Embryonic facial prominence (tissue), 1 donor: ENCODE results near the gene RHEB.

Source experiments
- DNase-seq: peaks from one replicate; pipeline ENCODE4 v3.0.0-alpha.2; 2016; ENCODE audit errors: extremely low spot score

RHEB gene

GRCh38 chr7:151503902-151504714, 15.6 kb downstream of the RHEB start:
- no peak for DNase-seq

GRCh38 chr7:151501676-151502075, 18.0 kb downstream of the RHEB start:
- DNase-seq: no peak

- DNase-seq: no peak
Observed at GRCh38 chr7:151498495-151498894, 21.2 kb downstream of the RHEB start.

- DNase-seq: no peak
Observed at GRCh38 chr7:151497306-151497871, 22.3 kb downstream of the RHEB start.

GRCh38 chr7:151495360-151495759, 24.3 kb downstream of the RHEB start:
- no peak for DNase-seq

- DNase-seq: no peak
Observed at GRCh38 chr7:151494298-151495284, 25.1 kb downstream of the RHEB start.

GRCh38 chr7:151493083-151493482, 26.6 kb downstream of the RHEB start:
- DNase-seq: no peak

- no peak for DNase-seq
Observed at GRCh38 chr7:151491859-151492258, 27.8 kb downstream of the RHEB start.

GRCh38 chr7:151490456-151491105, 29.1 kb downstream of the RHEB start:
- no peak for DNase-seq

GRCh38 chr7:151489498-151489897, 30.2 kb downstream of the RHEB start:
- DNase-seq: no peak

- no peak for DNase-seq
Observed at GRCh38 chr7:151488096-151488495, 31.6 kb downstream of the RHEB start.

- DNase-seq: no peak
Observed at GRCh38 chr7:151487228-151487627, 32.5 kb downstream of the RHEB start.

- no peak for DNase-seq
Observed at GRCh38 chr7:151486074-151486473, 33.6 kb downstream of the RHEB start.

GRCh38 chr7:151484971-151485707, 34.6 kb downstream of the RHEB start:
- no peak for DNase-seq

- DNase-seq: no peak
Observed at GRCh38 chr7:151483711-151483983, 36.0 kb downstream of the RHEB start.

- DNase-seq: no peak
Observed at GRCh38 chr7:151482883-151483710, 36.6 kb downstream of the RHEB start.

- DNase-seq: no peak
Observed at GRCh38 chr7:151481650-151482505, 37.8 kb downstream of the RHEB start.

GRCh38 chr7:151477867-151478266, 41.8 kb downstream of the RHEB start:
- DNase-seq: no peak

- DNase-seq: no peak
Observed at GRCh38 chr7:151472644-151473380, 46.9 kb downstream of the RHEB start.
